Retinal pigment epithelial cell (primary cell): ENCODE data around the gene C5orf22.

ENCODE experiments used
- DNase-seq: peaks from one replicate; pipeline ENCODE4 v3.0.0-alpha.2; 2010; ENCODE audit warnings: low read depth
- H3K4me3 ChIP-seq: 2 replicates; pipeline ENCODE4 v1.5.1; 2011; ENCODE audit warnings: mild to moderate bottlenecking, low read length, control low read depth, moderate library complexity
- CTCF ChIP-seq: conservative IDR thresholded peaks from 2 replicates; pipeline ENCODE4 v1.5.1; 2011; ENCODE audit warnings: low read depth, low read length, control low read depth, inconsistent platforms

C5orf22 gene

GRCh38 chr5:31568302-31568835 lies 36.3 kb downstream of the C5orf22 start:
- no peak for TF ChIP-seq CTCF
- no peak overlapping the region for H3K4me3 ChIP-seq

GRCh38 chr5:31569068-31569467 lies 37.0 kb downstream of the C5orf22 start:
- no peak overlapping the region for H3K4me3 ChIP-seq
- no peak for TF ChIP-seq CTCF
- no peak for DNase-seq

More at GRCh38 chr5:31568302-31568835, 36.3 kb downstream of the C5orf22 start:
- DNase-seq = no peak

- DNase-seq = no peak
- no peak for TF ChIP-seq CTCF
- no peak overlapping the region for H3K4me3 ChIP-seq
Observed at GRCh38 chr5:31573494-31574142, 41.5 kb downstream of the C5orf22 start.

- DNase-seq = no peak
- no peak overlapping the region for H3K4me3 ChIP-seq
- no peak for TF ChIP-seq CTCF
Observed at GRCh38 chr5:31574772-31575171, 42.7 kb downstream of the C5orf22 start.

- no peak for DNase-seq
- no peak overlapping the region for H3K4me3 ChIP-seq
- TF ChIP-seq CTCF = no peak
Observed at GRCh38 chr5:31577438-31577837, 45.3 kb downstream of the C5orf22 start.

- no peak overlapping the region for H3K4me3 ChIP-seq
- DNase-seq = no peak
- TF ChIP-seq CTCF = no peak
Observed at GRCh38 chr5:31579558-31579957, 47.5 kb downstream of the C5orf22 start.

- DNase-seq = peak; percentile 7
- TF ChIP-seq CTCF = peak; percentile 35
Observed at GRCh38 chr5:31581498-31582099, 49.5 kb downstream of the C5orf22 start.

More at GRCh38 chr5:31581498-31582099, 49.5 kb downstream of the C5orf22 start:
- no peak overlapping the region for H3K4me3 ChIP-seq
